HCT116 (cell line): ENCODE results near the gene CLEC3B. TPM values are rescaled to one million over a fixed set of nuclear protein-coding genes. Genes with fewer than 3 reads are reported as not detected.

ENCODE experiments used
- ATAC-seq: fragments of 200-7000 bp; cut with Tn5 transposase; 2 replicates; pipeline ENCODE4 v1.9.1; 2020; ENCODE audit warnings: mild to moderate bottlenecking, moderate library complexity
- BruUV-seq: library from RNA; stranded (reverse); fragments of 400-500 nt; replicated peaks from 2 replicates; lab custom pipeline; 2021; lab: Mats Ljungman, UMichigan
- CTCF ChIA-PET: fragments of 300-600 bp; sonication (Branson Sonifier 250); formaldehyde crosslinking; loops from one replicate; lab custom pipeline; 2021; ENCODE audit warnings: antibody characterized with exemption; lab: Charles Lee
- POLR2A ChIA-PET: fragments of 300-600, 350-600 bp; sonication (Branson Sonifier 250); formaldehyde crosslinking; loops from one replicate; lab custom pipeline; 2021; ENCODE audit warnings: antibody characterized with exemption; lab: Charles Lee
- RAD21 ChIA-PET, 2 experiments: fragments of 300-600 bp; sonication (Branson Sonifier 250); formaldehyde crosslinking; loops; one replicate each; lab custom pipeline; 2023; ENCODE audit warnings: low total read pairs in 2 of 2; ENCODE audit not compliant: uncharacterized antibody in 2 of 2, unreplicated experiment in 2 of 2, low non-redundant PET in 1 of 2; lab: Charles Lee
- DNase-seq: peaks from one replicate; pipeline ENCODE4 v3.0.0-alpha.2; 2010; ENCODE audit warnings: low read depth, low spot score
- H2AFZ ChIP-seq: fragments of 200-600 bp; shearing (Covaris generic), sonication (generic); 2 replicates; pipeline ENCODE4 v1.6.1; 2017; ENCODE audit warnings: low read depth, mixed run types, mixed read lengths, antibody characterized with exemption, low read length; ENCODE audit not compliant: poor library complexity, severe bottlenecking
- H3K27ac ChIP-seq: 2 replicates; pipeline ENCODE4 v1.5.1; 2012; ENCODE audit warnings: low read depth, low read length
- H3K27me3 ChIP-seq: fragments of 200-600 bp; sonication (generic); 2 replicates; pipeline ENCODE4 v1.6.1; 2016; ENCODE audit warnings: mixed run types, low read length, mixed read lengths; ENCODE audit not compliant: insufficient read depth
- H3K36me3 ChIP-seq, 2 experiments: fragments of 200-500 bp in 1 of 2; fragments of 200-600 bp in 1 of 2; sonication (Bioruptor generic) in 1 of 2; sonication (generic) in 1 of 2; 2 replicates each; pipeline versions ENCODE4 v1.5.1 to v1.6.1; 2014 to 2016; ENCODE audit warnings: low read length in 2 of 2, inconsistent platforms in 1 of 2, mixed read lengths in 1 of 2, mixed run types in 1 of 2; ENCODE audit not compliant: insufficient read depth in 2 of 2, control insufficient read depth in 1 of 2
- H3K4me1 ChIP-seq, 2 experiments: fragments of 200-600 bp in 1 of 2; sonication (generic) in 1 of 2; 2 replicates each; pipeline versions ENCODE4 v1.5.1 to v1.6.1; 2012 to 2017; ENCODE audit warnings: low read length in 2 of 2, inconsistent platforms in 1 of 2, mild to moderate bottlenecking in 1 of 2, mixed read lengths in 1 of 2, mixed run types in 1 of 2, moderate library complexity in 1 of 2; ENCODE audit not compliant: insufficient read depth in 2 of 2, control insufficient read depth in 1 of 2
- H3K4me2 ChIP-seq: fragments of 200-600 bp; sonication (generic); 2 replicates; pipeline ENCODE4 v1.6.1; 2017; ENCODE audit warnings: mixed run types, low read length, mixed read lengths
- H3K4me3 ChIP-seq, 2 experiments: fragments of 200-600 bp in 1 of 2; sonication (generic) in 1 of 2; replicated peaks in 1 of 2; 2 replicates each; pipeline ENCODE4 v1.5.1; 2011 to 2016; ENCODE audit warnings: low read length in 2 of 2, control low read depth in 1 of 2, low read depth in 1 of 2, mild to moderate bottlenecking in 1 of 2, mixed read lengths in 1 of 2, mixed run types in 1 of 2
- H3K79me2 ChIP-seq: fragments of 200-600 bp; sonication (generic); 2 replicates; pipeline ENCODE4 v1.6.1; 2017; ENCODE audit warnings: mild to moderate bottlenecking, mixed run types, low read length, moderate library complexity, mixed read lengths; ENCODE audit not compliant: insufficient read depth
- H3K9ac ChIP-seq: fragments of 200-600 bp; sonication (generic); 2 replicates; pipeline ENCODE4 v1.6.1; 2016; ENCODE audit warnings: low read length, mixed read lengths
- H3K9me2 ChIP-seq: fragments of 200-600 bp; sonication (generic), shearing (Covaris generic); 2 replicates; pipeline ENCODE4 v1.6.1; 2017; ENCODE audit warnings: mixed run types, mild to moderate bottlenecking, moderate library complexity; ENCODE audit not compliant: insufficient read depth
- H3K9me3 ChIP-seq, 2 experiments: fragments of 200-500 bp in 1 of 2; fragments of 200-600 bp in 1 of 2; sonication (Bioruptor generic) in 1 of 2; sonication (generic) in 1 of 2; 2 replicates each; pipeline ENCODE4 v1.6.1; 2014 to 2017; ENCODE audit warnings: low read length in 2 of 2, mixed read lengths in 2 of 2, inconsistent platforms in 1 of 2, low read depth in 1 of 2, mild to moderate bottlenecking in 1 of 2, mixed run types in 1 of 2, moderate library complexity in 1 of 2; ENCODE audit not compliant: control insufficient read depth in 1 of 2, insufficient read depth in 1 of 2
- H4K20me1 ChIP-seq: fragments of 200-600 bp; sonication (generic), shearing (Covaris generic); 2 replicates; pipeline ENCODE4 v1.6.1; 2017; ENCODE audit warnings: mixed run types, mild to moderate bottlenecking, moderate library complexity; ENCODE audit not compliant: insufficient read depth
- CEBPB ChIP-seq: IDR thresholded peaks from 2 replicates; pipeline ENCODE4 v1.6.1; 2012; ENCODE audit warnings: low read depth
- CTCF ChIP-seq, 3 experiments: fragments of 200-600 bp in 1 of 3; sonication (generic) in 1 of 3; IDR thresholded peaks in 2 of 3; conservative IDR thresholded peaks in 1 of 3; 2 replicates each; pipeline ENCODE4 v1.5.1; 2012 to 2017; ENCODE audit warnings: low read depth in 2 of 3, low read length in 2 of 3, antibody characterized with exemption in 1 of 3, borderline replicate concordance in 1 of 3, control low read depth in 1 of 3, mild to moderate bottlenecking in 1 of 3, mixed read lengths in 1 of 3, mixed run types in 1 of 3, moderate library complexity in 1 of 3; ENCODE audit not compliant: insufficient read depth in 1 of 3
- FOSL1 ChIP-seq: IDR thresholded peaks from 2 replicates; pipeline ENCODE4 v1.6.1; 2012; ENCODE audit warnings: low read depth
- POLR2A ChIP-seq: IDR thresholded peaks from 2 replicates; pipeline ENCODE4 v1.7.0; 2011; ENCODE audit warnings: borderline replicate concordance; ENCODE audit not compliant: insufficient read depth, insufficient read length; ENCODE audit errors: extremely low read depth
- POLR2AphosphoS5 ChIP-seq: IDR thresholded peaks from 2 replicates; pipeline ENCODE4 v1.6.1; 2011; ENCODE audit warnings: mild to moderate bottlenecking, low read depth, low read length, moderate library complexity
- REST ChIP-seq: IDR thresholded peaks from 2 replicates; pipeline ENCODE4 v1.6.1; 2012; ENCODE audit warnings: low read depth
- SIN3A ChIP-seq: IDR thresholded peaks from 2 replicates; pipeline ENCODE4 v1.6.1; 2012; ENCODE audit warnings: low read depth
- SP1 ChIP-seq: IDR thresholded peaks from 2 replicates; pipeline ENCODE4 v1.6.1; 2012; ENCODE audit warnings: low read depth
- TCF7L2 ChIP-seq: IDR thresholded peaks from 2 replicates; pipeline ENCODE4 v1.7.0; 2011; ENCODE audit warnings: borderline replicate concordance, inconsistent platforms; ENCODE audit not compliant: insufficient read depth, insufficient read length; ENCODE audit errors: extremely low read depth
- YY1 ChIP-seq: IDR thresholded peaks from 2 replicates; pipeline ENCODE4 v1.6.1; 2011; ENCODE audit warnings: low read length, low read depth, moderate library complexity, mild to moderate bottlenecking; ENCODE audit not compliant: insufficient replicate concordance; ENCODE audit errors: extremely low read depth
- intact Hi-C: fragments of 100-400 bp; cut with micrococcal nuclease; formaldehyde crosslinking; loops from 2 replicates; pipeline ENCODE4 v1.10.0; 2022
- total RNA-seq: library from RNA; stranded (reverse); gene quantifications from one replicate; pipeline ENCODE4 v1.2.1, GENCODE V29; 2021; ENCODE audit not compliant: unreplicated experiment
- TF ChIP-seq, protein P1 (sequence below): IDR thresholded peaks from 2 replicates; pipeline ENCODE4 v1.6.1; 2011; ENCODE audit warnings: mild to moderate bottlenecking, low read length, moderate library complexity; ENCODE audit not compliant: insufficient replicate concordance; ENCODE audit errors: extremely low read depth

CLEC3B gene
- total RNA-seq, 1 experiment from 2014 or later = 0.57 TPM

DNA sequence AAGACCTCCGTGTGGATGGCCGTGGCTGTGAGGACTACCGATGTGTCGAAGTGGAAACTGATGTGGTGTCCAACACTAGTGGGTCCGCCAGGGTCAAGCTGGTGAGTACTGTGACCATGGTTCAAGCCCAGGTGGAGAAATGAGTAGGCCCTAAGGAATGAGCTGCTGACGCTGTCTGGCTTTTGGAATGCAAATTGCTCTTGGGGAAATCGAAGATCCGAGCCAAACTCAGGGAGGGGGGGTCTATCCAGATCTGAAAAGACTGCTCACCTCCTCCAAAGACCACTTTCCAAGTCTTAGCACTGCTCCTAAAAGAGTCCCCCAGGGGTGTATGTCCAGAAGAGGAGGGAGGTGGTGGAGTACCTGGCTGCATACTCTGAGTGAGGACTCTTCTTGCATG, 37.0 kb upstream of the CLEC3B start:
- Histone ChIP-seq H3K4me3 (no peak overlapping the region), H3K27me3 (no peaks in the 10 kb centered on the region), H3K9ac (no peak overlapping the region), H3K36me3 (peaks cover 2 to 30% of the 10 kb centered on the region in 2 experiments; a peak in 2 of 4 replicates), H3K9me3 (no peaks in the 10 kb centered on the region), H3K4me2 (no peak overlapping the region), H3K79me2 (peaks cover 85% of the 10 kb centered on the region), H3K9me2 (no peaks in the 10 kb centered on the region), H3K27ac (no peak overlapping the region), H2AFZ (no peak overlapping the region), H4K20me1 (peaks cover 11% of the 10 kb centered on the region; the same call in 1 of the 2 replicates), H3K4me1 (peaks cover 9 to 24% of the 10 kb centered on the region in 2 experiments)
- intact Hi-C loops = no loop called here
- CTCF ChIA-PET = no interaction called here
- TF ChIP-seq CTCF (IDR thresholded peaks at IDR 0.05 in 2 of 3, conservative IDR thresholded peaks at IDR 0.05 in 1 of 3; ENCODE audit: borderline replicate concordance in 1 of 3, insufficient read depth in 1 of 3, low read depth in 2 of 3, low read length in 2 of 3) = no peak
- no peak for TF ChIP-seq YY1
- no peak for TF ChIP-seq SIN3A
- no peak for TF ChIP-seq POLR2A
- TF ChIP-seq CEBPB = no peak
- TF ChIP-seq REST = no peak
- no peak for TF ChIP-seq FOSL1
- TF ChIP-seq TCF7L2 = no peak
- TF ChIP-seq, protein P1, sequence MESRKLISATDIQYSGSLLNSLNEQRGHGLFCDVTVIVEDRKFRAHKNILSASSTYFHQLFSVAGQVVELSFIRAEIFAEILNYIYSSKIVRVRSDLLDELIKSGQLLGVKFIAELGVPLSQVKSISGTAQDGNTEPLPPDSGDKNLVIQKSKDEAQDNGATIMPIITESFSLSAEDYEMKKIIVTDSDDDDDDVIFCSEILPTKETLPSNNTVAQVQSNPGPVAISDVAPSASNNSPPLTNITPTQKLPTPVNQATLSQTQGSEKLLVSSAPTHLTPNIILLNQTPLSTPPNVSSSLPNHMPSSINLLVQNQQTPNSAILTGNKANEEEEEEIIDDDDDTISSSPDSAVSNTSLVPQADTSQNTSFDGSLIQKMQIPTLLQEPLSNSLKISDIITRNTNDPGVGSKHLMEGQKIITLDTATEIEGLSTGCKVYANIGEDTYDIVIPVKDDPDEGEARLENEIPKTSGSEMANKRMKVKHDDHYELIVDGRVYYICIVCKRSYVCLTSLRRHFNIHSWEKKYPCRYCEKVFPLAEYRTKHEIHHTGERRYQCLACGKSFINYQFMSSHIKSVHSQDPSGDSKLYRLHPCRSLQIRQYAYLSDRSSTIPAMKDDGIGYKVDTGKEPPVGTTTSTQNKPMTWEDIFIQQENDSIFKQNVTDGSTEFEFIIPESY = no peak
- TF ChIP-seq POLR2AphosphoS5 = no peak
- TF ChIP-seq SP1 = no peak
- no peak for ATAC-seq
- DNase-seq = no peak
- RAD21 ChIA-PET = no interaction called here
- no TSS peak for BruUV-seq
- POLR2A ChIA-PET = no interaction called here
